ENCODE measurements around the gene MRNIP.

DNA sequence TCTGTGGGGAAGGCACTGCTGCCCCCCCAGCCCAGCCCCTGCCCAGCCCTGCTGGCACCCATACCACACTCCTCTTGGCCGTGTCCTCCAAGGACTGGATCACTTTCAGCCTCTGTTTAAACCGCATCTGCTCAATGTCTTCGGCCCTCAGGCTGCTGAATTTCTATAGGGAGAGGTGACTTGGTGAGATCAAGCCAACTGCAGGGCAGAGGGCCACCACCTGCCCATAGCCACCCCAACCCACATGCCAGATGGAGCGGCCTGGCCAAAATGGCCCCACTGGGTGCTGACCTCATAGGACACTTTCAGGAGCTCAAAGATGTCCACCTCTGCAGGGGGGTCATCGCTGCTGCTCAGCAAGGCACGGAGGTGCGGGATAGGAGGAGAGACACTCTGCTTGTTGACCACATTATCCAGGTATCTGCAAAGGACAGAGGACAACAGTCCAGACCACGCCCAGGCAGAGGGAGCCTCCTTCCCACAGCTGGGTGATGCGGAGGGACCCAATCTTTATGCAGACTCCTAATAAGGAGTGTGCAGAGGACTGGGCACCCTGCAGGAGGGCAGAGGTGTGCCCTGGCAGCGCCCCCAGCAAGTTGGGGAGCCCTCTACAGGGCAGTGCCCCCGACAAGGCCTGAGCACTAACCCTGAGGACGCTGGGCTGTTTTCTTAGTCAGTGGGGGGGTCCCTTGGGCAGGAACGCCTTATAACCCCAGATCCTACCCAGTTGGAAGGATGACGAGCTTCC is 14.4 kb upstream of the MRNIP start:
- TF ChIP-seq, protein P1, sequence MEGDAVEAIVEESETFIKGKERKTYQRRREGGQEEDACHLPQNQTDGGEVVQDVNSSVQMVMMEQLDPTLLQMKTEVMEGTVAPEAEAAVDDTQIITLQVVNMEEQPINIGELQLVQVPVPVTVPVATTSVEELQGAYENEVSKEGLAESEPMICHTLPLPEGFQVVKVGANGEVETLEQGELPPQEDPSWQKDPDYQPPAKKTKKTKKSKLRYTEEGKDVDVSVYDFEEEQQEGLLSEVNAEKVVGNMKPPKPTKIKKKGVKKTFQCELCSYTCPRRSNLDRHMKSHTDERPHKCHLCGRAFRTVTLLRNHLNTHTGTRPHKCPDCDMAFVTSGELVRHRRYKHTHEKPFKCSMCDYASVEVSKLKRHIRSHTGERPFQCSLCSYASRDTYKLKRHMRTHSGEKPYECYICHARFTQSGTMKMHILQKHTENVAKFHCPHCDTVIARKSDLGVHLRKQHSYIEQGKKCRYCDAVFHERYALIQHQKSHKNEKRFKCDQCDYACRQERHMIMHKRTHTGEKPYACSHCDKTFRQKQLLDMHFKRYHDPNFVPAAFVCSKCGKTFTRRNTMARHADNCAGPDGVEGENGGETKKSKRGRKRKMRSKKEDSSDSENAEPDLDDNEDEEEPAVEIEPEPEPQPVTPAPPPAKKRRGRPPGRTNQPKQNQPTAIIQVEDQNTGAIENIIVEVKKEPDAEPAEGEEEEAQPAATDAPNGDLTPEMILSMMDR (IDR thresholded peaks at IDR 0.05) = no peak
- TF ChIP-seq POLR2AphosphoS5 (IDR thresholded peaks at IDR 0.05) (no peak), POLR2A (IDR thresholded peaks at IDR 0.05) (no peak)

Measured in breast epithelium (tissue), 3 donors.